Tibial artery (tissue), 4 donors: ENCODE measurements around the gene BIRC6.
"Not testable (repeated sequence)": the region's sequence is repeated elsewhere in the genome, so short reads cannot be mapped to it uniquely, and the experiment has no call there.

Source experiments
- DNase-seq, 2 donors: peaks; one replicate each; pipeline ENCODE4 v3.0.0-alpha.2; 2019
- H3K27ac ChIP-seq, 2 donors: fragments of 200-600 bp; sonication (generic) in 1 of 2; 1 replicate in 1 of 2; 2 replicates in 1 of 2; pipeline ENCODE4 v1.5.1; 2018 to 2019; ENCODE audit warnings: mild to moderate bottlenecking in 1 of 2
- H3K27me3 ChIP-seq, 2 donors: fragments of 200-600 bp; sonication (generic) in 1 of 2; one replicate each; pipeline versions ENCODE4 v1.5.1 to v1.6.0; 2016 to 2019
- H3K36me3 ChIP-seq, 3 donors: fragments of 200-600 bp; sonication (generic) in 2 of 3; one replicate each; pipeline ENCODE4 v1.5.1; 2016 to 2019; ENCODE audit warnings: mild to moderate bottlenecking in 2 of 3
- H3K4me1 ChIP-seq, 4 donors: fragments of 200-600 bp; sonication (generic) in 2 of 4; 1 replicate in 3 of 4; 2 replicates in 1 of 4; pipeline ENCODE4 v1.5.1; 2016 to 2019
- H3K4me3 ChIP-seq, 2 donors: fragments of 200-600 bp; sonication (generic) in 1 of 2; 1 replicate in 1 of 2; 2 replicates in 1 of 2; pipeline ENCODE4 v1.5.1; 2018 to 2019; ENCODE audit warnings: mild to moderate bottlenecking in 2 of 2
- H3K9me3 ChIP-seq, 3 donors: fragments of 200-600 bp; sonication (generic) in 1 of 3; one replicate each; pipeline ENCODE4 v1.5.1; 2016 to 2019
- CTCF ChIP-seq, 2 experiments: fragments of 200-600 bp in 1 of 2; fragments of 450-650 bp in 1 of 2; IDR thresholded peaks; one replicate each; pipeline ENCODE4 v1.5.1; 2017 to 2019; ENCODE audit warnings: antibody characterized with exemption in 2 of 2, mild to moderate bottlenecking in 1 of 2, moderate library complexity in 1 of 2
- intact Hi-C: fragments of 100-400 bp; cut with DNase I; formaldehyde crosslinking; loops from one replicate; pipeline ENCODE4 v1.15.0; 2023; ENCODE audit warnings: low total_unique reads

BIRC6 gene

GRCh38 chr2:32632089-32632488 lies 275.3 kb downstream of the BIRC6 start:
- no peaks in the 10 kb centered on the region for H3K9me3 ChIP-seq
- no peak for DNase-seq
- intact Hi-C loops = no loop called here
- no peak for TF ChIP-seq CTCF (IDR thresholded peaks at IDR 0.05)
- H3K27ac ChIP-seq = no peak overlapping the region
- H3K4me1 ChIP-seq = peaks cover 0 to 21% (median 12%) of the 10 kb centered on the region in 4 donors
- H3K27me3 ChIP-seq = no peaks in the 10 kb centered on the region
- H3K4me3 ChIP-seq = no peak overlapping the region
- peaks cover 37 to 45% (median 42%) of the 10 kb centered on the region in 3 donors for H3K36me3 ChIP-seq

DNA sequence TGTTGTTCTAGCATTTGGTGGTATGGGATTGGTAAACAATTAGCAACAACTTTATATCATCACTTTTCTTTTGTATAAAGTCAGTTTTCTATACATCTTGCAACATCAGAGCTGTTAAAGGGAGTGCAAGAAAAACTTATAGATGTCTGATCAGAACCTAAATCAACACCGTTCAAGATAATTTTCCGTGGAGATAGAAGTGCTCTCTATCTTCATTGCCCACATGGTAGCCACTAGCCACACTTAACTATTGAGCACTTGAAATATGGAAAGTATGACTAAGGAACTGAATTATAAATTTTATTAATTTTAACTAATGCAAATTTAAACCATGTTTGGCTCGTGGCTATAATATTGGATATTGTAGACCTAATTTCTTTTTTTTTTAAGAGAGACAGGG lies 276.2 kb downstream of the BIRC6 start:
- Histone ChIP-seq H3K27ac (no peak overlapping the region), H3K4me1 (peaks cover 0 to 20% (median 11%) of the 10 kb centered on the region in 4 donors), H3K4me3 (no peak overlapping the region), H3K27me3 (no peaks in the 10 kb centered on the region), H3K9me3 (no peaks in the 10 kb centered on the region), H3K36me3 (peaks cover 46 to 54% (median 49%) of the 10 kb centered on the region in 3 donors)
- intact Hi-C loops = no loop called here
- no peak for TF ChIP-seq CTCF (IDR thresholded peaks at IDR 0.05)
- DNase-seq = no peak

GRCh38 chr2:32638548-32638947 lies 281.7 kb downstream of the BIRC6 start:
- H3K9me3 ChIP-seq, H3K27ac ChIP-seq, DNase-seq, H3K27me3 ChIP-seq, H3K4me1 ChIP-seq, intact Hi-C loops, H3K4me3 ChIP-seq: not testable (repeated sequence)
- peaks cover 75 to 97% (median 92%) of the 10 kb centered on the region in 3 donors for H3K36me3 ChIP-seq

- Histone ChIP-seq H3K27me3 (no peaks in the 10 kb centered on the region), H3K27ac (no peak overlapping the region), H3K9me3 (no peaks in the 10 kb centered on the region), H3K36me3 (peaks cover 56 to 89% (median 70%) of the 10 kb centered on the region in 3 donors), H3K4me3 (no peak overlapping the region), H3K4me1 (no peaks in the 10 kb centered on the region)
- no peak for TF ChIP-seq CTCF (IDR thresholded peaks at IDR 0.05)
- intact Hi-C loops = no loop called here
- DNase-seq = no peak
Observed at GRCh38 chr2:32641180-32641579, 284.4 kb downstream of the BIRC6 start.

GRCh38 chr2:32647180-32647651 lies 290.4 kb downstream of the BIRC6 start:
- DNase-seq = no peak
- no peaks in the 10 kb centered on the region for H3K27me3 ChIP-seq
- H3K9me3 ChIP-seq = no peaks in the 10 kb centered on the region
- intact Hi-C loops = no loop called here
- H3K4me3 ChIP-seq = no peak overlapping the region
- no peak for TF ChIP-seq CTCF (IDR thresholded peaks at IDR 0.05)
- H3K4me1 ChIP-seq = peaks cover 0 to 29% (median 4%) of the 10 kb centered on the region in 4 donors
- peaks cover 23 to 58% (median 32%) of the 10 kb centered on the region in 3 donors for H3K36me3 ChIP-seq
- peak overlapping the region; percentile 40 to 55 for H3K27ac ChIP-seq

GRCh38 chr2:32652555-32653209 lies 295.9 kb downstream of the BIRC6 start:
- H3K4me3 ChIP-seq = peak overlapping the region in 1 of 2 donors; percentile 12
- no peak for DNase-seq
- H3K36me3 ChIP-seq = peaks cover 10 to 29% (median 15%) of the 10 kb centered on the region in 3 donors
- TF ChIP-seq CTCF (IDR thresholded peaks at IDR 0.05) = no peak
- intact Hi-C loops = no loop called here
- no peaks in the 10 kb centered on the region for H3K9me3 ChIP-seq
- peak overlapping the region; percentile 39 to 52 for H3K27ac ChIP-seq
- H3K27me3 ChIP-seq = no peaks in the 10 kb centered on the region
- peaks cover 0 to 28% (median 6%) of the 10 kb centered on the region in 4 donors for H3K4me1 ChIP-seq
